GM12891 (cell line): ENCODE results near the gene NCF4.

Experiments used
- POLR2A ChIP-seq: IDR thresholded peaks from 2 replicates; pipeline ENCODE4 v1.6.1; 2011; ENCODE audit warnings: low read depth, low read length, control low read depth
- POLR2AphosphoS5 ChIP-seq: IDR thresholded peaks from 2 replicates; pipeline ENCODE4 v1.6.1; 2011; ENCODE audit warnings: low read depth, low read length, control low read depth

DNA sequence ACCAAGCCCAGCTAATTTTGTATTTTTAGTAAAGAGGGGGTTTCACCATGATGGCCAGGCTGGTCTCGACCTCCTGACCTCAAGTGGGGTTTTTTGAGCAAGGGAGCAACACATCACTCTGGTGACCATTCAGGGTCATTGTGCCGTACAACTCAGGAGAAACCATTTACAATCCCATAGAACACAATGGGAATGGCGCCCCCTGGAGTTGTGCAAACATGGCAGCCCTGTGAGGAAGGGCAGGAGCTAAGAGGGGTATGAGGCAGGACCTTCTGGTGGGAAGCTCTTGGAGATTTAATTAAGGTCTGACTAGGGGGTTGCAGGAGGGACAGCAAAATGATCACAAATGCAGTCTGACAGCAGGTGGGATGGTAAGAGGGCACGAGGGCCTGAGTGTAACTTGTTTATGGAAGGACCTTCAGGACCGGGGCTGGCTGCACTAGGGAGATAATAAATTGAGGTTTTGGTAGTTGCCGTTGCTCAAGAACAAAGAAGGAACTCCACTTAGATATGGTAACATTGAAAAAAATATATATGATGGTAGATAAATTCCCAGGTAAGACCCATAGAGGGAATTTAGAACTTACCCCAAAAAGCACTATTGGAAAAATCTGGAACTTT, 43.6 kb downstream of the NCF4 start:
- TF ChIP-seq POLR2A (no peak), POLR2AphosphoS5 (no peak)
